ENCODE measurements around the gene ZCCHC8.
"Not testable (repeated sequence)": the region's sequence is repeated elsewhere in the genome, so short reads cannot be mapped to it uniquely, and the experiment has no call there.

Gene ZCCHC8

DNA sequence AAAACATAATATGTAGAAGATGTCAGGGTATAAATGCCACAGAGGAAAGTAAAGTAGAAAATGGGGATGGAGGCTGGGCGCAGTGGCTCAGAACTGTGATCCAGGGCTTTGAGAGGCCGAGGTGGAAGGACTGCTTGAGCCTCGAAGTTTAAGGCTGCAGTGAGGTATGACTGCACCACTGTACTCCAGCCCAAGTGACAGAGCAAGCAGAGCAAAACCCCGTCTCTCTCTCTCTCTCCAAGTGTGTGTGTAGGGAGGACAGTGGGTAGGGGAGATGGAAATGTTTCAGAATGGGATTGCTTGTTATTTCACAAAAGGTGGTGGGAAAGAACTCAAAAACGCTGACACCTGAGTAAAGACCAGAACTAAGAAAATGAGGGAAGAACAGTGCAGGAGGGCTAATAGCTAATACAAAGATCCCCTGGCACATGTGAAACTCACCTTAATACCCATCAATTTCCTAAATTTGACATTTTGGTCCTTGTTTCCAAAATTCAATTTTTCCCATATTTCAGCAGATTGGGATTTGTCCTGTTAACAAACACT lies 5.7 kb upstream of the ZCCHC8 start:
- no peak for FAIRE-seq

DNA sequence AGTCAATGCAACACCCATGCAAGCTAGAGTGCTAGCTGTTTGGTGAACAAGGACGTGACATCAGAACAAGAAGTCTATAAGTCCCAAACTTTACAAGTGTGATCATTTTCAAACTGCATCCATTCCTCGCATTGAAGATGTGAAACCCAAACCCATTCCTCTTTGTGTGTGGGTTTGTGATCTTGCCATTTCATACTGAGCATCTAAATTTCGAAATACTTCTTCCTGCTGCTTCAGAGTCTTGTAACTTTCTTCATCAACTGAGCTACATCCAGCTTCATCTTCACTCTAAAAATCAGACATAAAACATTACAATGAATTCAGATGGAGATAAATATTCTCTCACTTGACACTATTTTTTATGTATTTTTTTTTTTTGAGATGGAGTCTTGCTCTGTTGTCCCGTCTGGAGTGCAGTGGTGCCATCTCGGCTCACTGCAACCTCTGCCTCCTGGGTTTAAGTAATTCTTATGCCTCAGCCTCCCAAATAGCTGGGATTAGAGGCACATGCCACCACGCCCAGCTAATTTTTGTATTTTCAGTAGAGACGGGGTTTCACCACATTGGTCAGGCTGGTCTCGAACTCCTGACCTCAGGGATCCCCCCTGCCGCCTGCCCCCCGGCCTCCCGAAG lies 4.8 kb upstream of the ZCCHC8 start:
- FAIRE-seq, result no peak

DNA sequence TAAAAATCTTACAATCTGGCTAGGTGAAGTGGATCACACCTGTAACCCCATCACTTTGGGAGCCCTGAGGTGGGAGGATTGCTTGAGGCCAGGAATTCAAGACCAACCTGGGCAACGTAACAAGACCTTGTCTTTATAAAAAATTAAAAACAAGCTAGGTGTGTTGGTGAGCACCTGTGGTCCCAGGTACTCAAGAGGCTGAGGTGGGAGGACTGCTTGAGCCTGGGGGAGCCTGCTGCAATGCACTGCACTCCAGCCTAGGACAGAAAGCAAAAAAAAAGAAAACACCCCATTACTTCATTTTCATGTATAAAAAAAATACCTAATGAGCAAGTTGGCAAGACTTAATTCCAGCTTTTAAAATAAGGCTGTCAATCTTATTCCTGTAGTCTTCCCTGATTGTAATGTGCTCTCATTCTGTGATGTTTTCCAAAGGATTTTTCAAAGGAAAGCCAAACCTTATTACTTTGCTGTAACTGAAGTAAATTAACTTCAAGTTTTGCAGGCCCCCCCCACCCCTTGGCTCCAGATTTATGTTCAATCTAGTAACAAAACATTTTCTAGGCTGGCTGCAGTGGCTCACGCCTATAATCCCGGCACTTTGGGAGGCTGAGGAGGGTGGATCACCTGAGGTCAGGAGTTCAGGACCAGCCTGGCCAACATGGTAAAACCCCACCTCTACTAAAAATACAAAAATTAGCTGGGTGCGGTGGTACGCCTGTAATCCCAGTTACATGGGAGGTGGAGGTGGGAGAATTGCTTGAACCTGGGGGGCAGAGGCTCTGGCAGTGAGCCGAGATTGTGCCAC lies 3.3 kb upstream of the ZCCHC8 start:
- no peak for FAIRE-seq

DNA sequence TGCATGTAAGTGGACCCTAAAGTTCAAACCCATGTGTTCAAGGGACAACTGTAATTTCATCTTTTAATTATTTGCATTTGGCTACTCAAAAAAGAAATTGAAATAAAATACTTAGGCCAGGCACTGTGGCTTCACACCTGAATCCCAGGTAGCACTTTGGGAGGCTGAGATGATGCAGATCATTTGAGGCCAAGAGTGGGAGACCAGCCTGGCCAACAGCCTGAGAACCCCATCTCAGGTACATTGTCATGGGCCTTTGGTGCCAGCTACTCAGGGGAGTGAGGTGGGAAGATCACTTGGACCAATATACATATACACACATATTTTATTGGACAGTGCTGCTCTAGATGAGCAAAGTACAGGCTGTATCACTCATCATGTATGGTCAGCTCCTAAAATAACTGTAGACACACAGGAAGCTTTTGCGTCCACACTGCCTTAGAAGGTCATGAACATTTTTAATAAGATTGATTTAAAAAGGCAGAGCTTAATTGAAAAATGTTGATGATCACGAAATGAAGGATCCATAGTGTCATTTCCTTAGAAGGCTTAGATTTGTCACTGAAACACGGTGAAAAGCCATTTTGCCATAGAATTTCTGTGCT lies 2.5 kb upstream of the ZCCHC8 start:
- no peak for FAIRE-seq

DNA sequence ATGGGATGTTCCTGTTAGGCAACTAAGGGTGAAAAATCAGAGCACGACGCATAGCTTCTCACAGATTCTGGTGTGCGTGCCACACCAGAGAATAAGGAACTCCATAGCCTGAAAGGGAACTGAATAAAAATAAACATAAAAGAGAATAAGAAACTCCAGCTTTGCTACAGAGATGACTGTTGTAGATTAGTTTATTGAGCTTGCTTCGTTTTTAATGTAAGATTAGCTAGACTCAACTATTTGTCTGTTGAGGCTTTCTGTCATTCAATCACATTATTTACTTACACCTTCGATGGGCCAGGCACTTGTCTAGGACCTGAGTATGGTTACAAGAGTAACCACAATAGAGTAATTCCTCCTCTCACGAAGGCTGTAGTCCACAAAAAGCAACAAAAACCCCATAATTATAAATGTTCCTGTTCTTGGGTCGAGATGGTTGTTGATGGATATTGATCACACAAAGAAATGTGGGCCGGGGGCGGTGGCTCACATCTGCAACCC lies 807 bp upstream of the ZCCHC8 start:
- FAIRE-seq, result no peak

DNA sequence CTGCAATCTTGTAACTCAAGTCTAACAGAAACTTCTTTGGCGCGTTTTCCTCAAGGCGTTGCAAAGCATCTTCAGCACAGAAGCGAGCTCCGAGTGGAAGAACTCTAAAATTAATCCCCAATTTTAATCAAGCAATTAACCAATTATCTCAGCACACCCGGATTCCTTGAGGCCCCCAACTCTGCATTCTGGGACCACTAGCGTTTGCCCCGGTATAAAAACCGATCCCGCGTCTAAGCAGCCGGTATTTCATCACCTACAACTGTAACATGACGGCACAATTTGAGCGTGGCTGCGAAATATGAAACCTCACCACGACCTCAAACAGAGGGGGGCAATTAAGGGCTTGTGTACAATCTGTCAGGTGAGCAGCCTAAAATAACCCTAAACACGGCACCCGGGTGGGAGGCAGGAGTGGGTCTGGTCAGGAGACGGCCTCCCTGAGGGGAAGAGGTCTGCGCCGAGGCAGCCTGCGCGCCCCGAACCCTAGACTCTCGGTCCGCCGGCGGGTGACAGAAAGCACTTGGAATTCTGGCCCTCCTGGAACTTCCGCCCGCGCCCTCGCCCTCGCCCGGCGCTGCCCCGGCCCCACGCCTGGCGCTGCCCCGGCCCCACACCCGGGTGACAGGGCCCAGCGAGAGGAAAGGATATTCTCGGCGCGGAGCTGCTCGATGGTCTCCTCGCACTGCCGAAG lies 594 bp downstream of the ZCCHC8 start:
- no peak for FAIRE-seq

GRCh38 chr12:122495258-122495657 lies 5.5 kb downstream of the ZCCHC8 start:
- no peak for FAIRE-seq

DNA sequence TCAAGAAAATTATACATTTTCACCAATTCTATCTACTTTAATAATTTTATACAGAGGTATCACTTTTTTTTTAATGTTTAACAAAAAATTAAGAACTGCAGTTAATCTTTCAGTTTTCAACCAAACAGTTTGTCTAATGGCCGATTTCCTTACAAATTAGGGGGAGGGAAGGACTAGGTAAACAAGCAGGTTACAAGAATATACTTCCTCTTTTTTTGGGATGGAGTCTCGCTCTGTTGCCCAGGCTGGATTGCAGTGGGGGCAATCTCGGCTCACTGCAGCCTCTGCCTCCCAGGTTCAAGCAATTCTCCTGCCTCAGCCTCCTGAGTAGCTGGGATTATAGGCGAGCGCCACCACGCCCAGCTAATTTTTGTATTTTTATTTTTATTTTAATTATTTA lies 7.5 kb downstream of the ZCCHC8 start:
- FAIRE-seq, result not testable (repeated sequence)

DNA sequence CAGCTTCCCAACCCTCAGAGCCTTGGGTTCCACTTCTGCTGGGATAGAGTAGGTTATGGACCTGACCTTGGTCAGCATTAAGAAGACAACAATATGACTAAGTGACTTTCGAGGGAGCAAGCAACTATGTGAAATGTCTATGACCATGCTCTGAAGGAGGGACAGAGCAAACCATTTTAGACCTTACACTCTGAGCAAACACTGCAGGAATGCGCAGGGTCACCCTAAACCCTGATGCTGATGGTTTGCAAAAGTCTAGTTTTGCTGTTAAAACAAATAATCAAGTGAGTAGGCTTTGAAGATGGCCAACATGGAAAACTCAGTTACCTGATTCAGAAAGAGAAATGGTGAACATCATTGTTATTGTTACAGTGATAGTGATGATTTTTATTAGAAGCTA lies 8.7 kb downstream of the ZCCHC8 start:
- FAIRE-seq, result no peak

GRCh38 chr12:122489038-122489437 lies 11.7 kb downstream of the ZCCHC8 start:
- FAIRE-seq, result no peak

DNA sequence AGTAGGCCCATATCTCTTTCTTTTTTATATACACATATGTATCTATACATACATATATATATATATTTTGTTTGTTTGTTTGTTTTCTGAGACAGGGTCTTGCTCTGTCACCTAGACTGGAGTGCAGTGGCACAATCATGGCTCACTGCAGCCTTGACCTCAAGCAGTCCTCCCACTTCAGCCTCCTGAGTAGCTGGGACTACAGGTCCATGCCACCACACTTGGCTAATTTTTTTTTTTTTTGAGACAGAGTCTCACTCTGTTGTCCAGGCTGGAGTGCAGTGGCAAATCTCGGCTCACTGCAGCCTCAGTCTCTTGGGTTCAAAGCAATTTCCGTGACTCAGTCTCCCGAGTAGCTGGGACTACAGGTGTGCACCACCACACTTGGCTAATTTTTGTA lies 12.9 kb downstream of the ZCCHC8 start:
- FAIRE-seq, result not testable (repeated sequence)

GRCh38 chr12:122486805-122487426 lies 13.8 kb downstream of the ZCCHC8 start:
- no peak for FAIRE-seq

DNA sequence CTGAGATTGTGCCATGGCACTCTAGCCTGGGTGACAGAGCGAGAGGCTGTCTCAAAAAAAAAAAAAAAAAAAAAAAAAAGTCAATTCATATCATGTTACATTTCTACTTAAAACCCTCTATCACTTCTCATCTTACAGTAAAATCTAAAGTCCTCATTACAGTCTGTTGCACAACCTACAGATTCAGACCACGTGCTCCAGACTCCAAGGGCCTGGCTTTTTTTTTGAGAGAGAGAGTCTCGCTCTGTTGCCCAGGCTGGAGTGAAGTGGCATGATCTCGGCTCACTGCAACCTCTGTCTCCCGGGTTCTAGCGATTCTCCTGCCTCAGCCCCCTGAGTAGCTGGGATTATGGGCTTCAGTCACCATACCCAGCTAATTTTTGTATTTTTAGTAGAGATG lies 14.4 kb downstream of the ZCCHC8 start:
- not testable (repeated sequence) for FAIRE-seq

- not testable (repeated sequence) for FAIRE-seq
Observed at GRCh38 chr12:122484385-122484784, 16.3 kb downstream of the ZCCHC8 start.

DNA sequence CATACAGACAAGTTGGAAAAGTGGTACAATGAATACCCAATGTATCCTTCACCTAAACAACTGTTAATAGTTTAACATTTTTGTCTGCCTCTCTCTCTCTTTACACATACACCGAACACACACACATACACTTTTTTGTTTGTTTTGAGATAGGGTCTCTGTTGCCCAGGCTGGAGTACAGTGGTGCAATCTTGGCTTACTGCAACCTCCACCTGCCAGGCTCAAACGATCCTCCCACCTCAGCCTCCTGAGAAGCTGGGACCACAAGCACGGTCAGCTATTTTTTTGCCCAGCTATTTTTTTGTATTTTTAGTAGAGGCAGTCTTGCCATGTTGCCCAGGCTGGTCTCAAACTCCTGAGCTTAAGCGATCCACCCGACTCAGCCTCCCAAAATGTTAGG lies 16.8 kb downstream of the ZCCHC8 start:
- FAIRE-seq, result no peak

DNA sequence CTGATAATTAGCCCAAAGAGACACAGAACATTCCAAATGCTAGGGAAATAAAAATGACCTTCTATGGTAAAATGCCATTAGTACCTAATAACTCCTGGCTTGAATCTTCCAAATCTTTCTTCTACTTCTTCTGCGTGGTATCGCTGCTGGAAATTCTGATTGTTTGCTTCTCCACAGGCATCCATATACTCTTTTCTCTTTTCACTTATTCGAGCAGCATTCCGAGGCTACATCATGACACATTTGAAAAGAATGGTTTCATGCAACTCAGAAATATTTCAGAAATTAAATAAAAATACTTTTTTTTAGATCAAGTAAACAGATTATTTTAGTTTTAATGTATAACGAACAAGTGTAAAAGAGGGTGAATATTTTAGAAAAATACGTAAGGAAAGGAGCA lies 18.9 kb downstream of the ZCCHC8 start:
- FAIRE-seq, result no peak

DNA sequence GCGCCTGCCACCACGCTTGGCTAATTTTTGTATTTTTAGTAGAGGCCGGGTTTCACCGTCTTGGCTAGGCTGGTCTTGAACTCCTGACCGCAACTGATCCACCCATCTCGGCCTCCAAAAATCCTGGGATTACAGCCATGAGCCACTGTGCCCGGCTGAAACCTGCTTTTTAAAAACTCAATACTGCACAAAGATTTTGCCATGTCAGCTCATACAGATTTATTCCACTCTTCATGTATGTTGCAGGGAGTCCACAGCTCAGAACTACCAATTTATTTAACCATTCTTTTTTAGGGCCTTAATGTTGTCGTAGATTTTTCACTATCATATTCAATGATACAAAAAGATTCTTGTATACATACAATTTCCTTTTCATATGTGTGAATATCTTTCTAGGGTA lies 20.0 kb downstream of the ZCCHC8 start:
- FAIRE-seq, result no peak

GRCh38 chr12:122474324-122474716 lies 26.4 kb downstream of the ZCCHC8 start:
- no peak for FAIRE-seq

- no peak for FAIRE-seq
Observed at GRCh38 chr12:122473543-122474323, 27.0 kb downstream of the ZCCHC8 start.

GRCh38 chr12:122471324-122472226 lies 29.2 kb downstream of the ZCCHC8 start:
- peak; percentile 77 for FAIRE-seq

DNA sequence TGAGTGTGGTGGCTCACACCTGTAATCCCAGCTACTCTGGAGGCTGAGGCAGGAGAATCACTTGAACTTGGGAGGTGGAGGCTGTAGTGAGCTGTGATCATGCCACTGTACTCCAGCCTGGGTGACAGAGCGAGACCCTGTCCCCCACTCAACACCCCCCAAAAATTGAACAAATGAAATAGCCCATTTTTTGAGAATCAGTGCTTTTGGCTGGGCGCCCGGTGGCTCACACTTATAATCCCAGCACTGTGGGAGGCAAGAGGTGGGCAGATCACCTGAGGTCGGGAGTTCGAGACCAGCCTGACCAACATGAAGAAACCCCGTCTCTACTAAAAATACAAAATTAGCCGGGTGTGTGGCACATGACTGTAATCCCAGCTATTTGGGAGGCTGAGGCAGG lies 30.2 kb downstream of the ZCCHC8 start:
- FAIRE-seq, result not testable (repeated sequence)

All from TTC549 (cell line).